ENCODE measurements around the gene ATPAF1. TPM values are rescaled to one million over a fixed set of nuclear protein-coding genes. Genes with fewer than 3 reads are reported as not detected.

ATPAF1 gene
- total and polyA plus RNA-seq, 3 donors from 2014 or later = 76.7 to 98.9 (median 85.9) TPM

DNA sequence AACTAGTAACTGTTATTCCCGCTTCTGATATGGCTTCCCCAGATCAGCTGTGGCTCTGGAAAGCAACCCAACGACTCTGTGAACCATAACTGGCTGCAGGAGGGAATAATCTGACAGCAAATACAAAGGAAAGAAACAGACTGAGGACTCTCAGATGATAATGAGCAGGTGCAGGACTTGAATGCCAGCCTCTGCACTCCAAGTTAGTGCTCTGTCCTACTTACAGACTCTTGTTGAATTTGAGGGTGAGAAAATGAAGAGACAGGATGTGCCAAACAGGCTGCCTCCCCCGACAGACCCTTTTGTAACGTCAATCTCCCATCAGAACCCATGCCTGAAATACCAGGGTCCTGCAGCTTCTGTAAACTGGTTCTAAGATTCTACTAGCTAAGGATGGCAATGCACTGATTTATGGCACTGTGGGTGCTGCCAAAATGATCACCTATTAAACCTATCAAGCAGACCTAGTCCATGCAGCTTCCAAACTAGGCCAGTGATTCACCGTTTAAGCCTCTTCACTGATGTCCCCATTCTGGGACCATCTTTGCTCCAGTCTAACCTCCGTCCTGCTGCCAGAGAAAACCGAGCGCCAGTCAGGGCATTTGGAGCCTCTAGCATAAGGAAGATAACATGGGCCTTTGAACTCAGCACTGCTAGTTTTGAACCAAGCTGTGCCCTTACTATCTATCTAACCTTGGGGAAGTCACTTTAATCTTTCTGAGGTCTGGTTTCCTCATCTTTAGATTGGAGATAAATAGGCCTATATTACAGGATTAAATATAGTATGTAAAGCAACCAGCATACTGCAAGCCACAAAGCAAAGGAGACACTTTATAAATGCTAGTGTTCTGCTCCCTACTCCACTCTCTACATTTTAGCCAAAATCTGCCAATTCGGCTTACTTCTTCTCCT is 68.8 kb downstream of the ATPAF1 start:
- Histone ChIP-seq H3K27ac (no peak overlapping the region), H3K4me1 (peaks cover 11% of the 10 kb centered on the region), H3K9me3 (no peaks in the 10 kb centered on the region), H3K27me3 (no peaks in the 10 kb centered on the region), H3K36me3 (ENCODE audit: low read depth, missing control alignments) (no peaks in the 10 kb centered on the region), H3K4me3 (no peak overlapping the region)
- 76 to 80% methylated on average over 9 of the region's 9 CpGs for WGBS, 2 donors
- intact Hi-C loops (cut with DNase I; ENCODE audit: low total_unique reads) = no loop called here
- TF ChIP-seq, protein P1, sequence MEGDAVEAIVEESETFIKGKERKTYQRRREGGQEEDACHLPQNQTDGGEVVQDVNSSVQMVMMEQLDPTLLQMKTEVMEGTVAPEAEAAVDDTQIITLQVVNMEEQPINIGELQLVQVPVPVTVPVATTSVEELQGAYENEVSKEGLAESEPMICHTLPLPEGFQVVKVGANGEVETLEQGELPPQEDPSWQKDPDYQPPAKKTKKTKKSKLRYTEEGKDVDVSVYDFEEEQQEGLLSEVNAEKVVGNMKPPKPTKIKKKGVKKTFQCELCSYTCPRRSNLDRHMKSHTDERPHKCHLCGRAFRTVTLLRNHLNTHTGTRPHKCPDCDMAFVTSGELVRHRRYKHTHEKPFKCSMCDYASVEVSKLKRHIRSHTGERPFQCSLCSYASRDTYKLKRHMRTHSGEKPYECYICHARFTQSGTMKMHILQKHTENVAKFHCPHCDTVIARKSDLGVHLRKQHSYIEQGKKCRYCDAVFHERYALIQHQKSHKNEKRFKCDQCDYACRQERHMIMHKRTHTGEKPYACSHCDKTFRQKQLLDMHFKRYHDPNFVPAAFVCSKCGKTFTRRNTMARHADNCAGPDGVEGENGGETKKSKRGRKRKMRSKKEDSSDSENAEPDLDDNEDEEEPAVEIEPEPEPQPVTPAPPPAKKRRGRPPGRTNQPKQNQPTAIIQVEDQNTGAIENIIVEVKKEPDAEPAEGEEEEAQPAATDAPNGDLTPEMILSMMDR (IDR thresholded peaks at IDR 0.05) = no peak
- TF ChIP-seq POLR2A (IDR thresholded peaks at IDR 0.05) = no peak
- DNase-seq = no peak

DNA sequence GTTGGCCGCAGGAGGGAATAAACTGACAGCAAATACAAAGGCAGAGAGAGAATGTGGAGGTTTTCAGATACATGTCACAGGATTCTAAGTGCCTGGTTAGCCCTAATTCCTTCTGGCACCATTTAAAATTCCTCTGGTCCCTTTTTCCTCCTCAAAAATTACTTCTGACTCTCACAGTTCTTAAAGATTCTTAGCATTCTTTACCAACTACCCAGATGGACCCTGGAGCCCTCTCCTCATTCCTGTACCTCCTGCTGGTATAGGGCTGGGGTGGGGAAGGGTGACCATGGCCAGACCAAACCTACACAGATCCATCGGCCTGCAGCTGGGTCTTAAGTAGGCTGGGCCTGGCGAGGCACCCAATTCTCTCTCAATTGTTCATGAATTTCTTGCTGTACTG is 71.3 kb downstream of the ATPAF1 start:
- Histone ChIP-seq H3K4me3 (no peak overlapping the region), H3K4me1 (peaks cover 3% of the 10 kb centered on the region), H3K27me3 (no peaks in the 10 kb centered on the region), H3K27ac (no peak overlapping the region), H3K36me3 (ENCODE audit: low read depth, missing control alignments) (no peaks in the 10 kb centered on the region), H3K9me3 (no peaks in the 10 kb centered on the region)
- intact Hi-C loops (cut with DNase I; ENCODE audit: low total_unique reads) = no loop called here
- no peak for DNase-seq
- TF ChIP-seq, protein P1 (IDR thresholded peaks at IDR 0.05) = no peak
- no peak for TF ChIP-seq POLR2A (IDR thresholded peaks at IDR 0.05)
- WGBS, 2 donors = 92 to 96% methylated on average over 3 of the region's 3 CpGs

DNA sequence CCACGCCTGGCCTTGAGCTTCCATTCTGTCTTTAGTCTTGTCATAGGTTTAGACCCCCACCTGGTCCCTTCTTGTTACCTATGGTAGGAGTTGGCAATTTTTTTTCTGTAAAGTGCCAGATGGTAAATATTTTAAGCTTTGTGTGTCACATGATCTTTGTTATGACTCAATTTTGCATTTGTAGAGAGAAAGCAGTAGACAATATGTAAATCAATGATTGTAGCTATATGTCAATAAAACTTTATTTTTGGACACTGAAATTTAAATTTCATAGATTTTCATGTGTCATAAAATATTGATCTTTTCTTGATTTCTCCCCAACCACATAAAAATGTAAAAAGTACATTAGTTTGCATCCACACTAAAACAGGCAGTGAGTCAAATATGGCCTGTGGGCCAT is 72.1 kb downstream of the ATPAF1 start:
- no peaks in the 10 kb centered on the region for H3K27me3 ChIP-seq
- WGBS, 2 donors = 100% methylated on average over 1 of the region's 1 CpG
- DNase-seq = no peak
- peaks cover 3% of the 10 kb centered on the region for H3K4me1 ChIP-seq
- no peak overlapping the region for H3K4me3 ChIP-seq
- no peaks in the 10 kb centered on the region for H3K36me3 ChIP-seq (ENCODE audit: low read depth, missing control alignments)
- no peaks in the 10 kb centered on the region for H3K9me3 ChIP-seq
- no peak for TF ChIP-seq POLR2A (IDR thresholded peaks at IDR 0.05)
- TF ChIP-seq, protein P1 (IDR thresholded peaks at IDR 0.05) = no peak
- H3K27ac ChIP-seq = peak overlapping the region in 1 of 2 donors; percentile 11
- intact Hi-C loops (cut with DNase I; ENCODE audit: low total_unique reads) = no loop called here

DNA sequence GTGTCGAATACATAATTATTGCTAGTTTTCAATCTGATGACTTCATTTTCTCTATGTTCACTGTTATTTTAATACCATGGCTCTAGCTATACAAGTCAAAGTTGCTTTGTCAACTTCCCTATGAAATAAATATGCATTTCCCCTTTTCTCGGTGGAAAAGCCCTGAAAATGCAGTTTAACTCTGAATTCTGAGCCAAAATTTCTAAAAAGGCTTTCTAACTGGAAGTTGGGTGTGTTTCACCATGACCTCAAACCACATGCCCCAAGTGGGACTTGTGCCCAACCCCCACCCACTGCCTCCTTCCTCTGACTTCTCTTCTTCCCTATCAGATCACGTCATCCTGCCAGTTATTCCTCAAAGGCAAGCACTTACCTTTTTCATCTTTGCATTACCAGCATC is 73.0 kb downstream of the ATPAF1 start:
- no peaks in the 10 kb centered on the region for H3K9me3 ChIP-seq
- H3K4me3 ChIP-seq = no peak overlapping the region
- intact Hi-C loops (cut with DNase I; ENCODE audit: low total_unique reads) = no loop called here
- peaks cover 3% of the 10 kb centered on the region for H3K4me1 ChIP-seq
- WGBS, 2 donors = 77 to 84% methylated on average over 3 of the region's 3 CpGs
- TF ChIP-seq, protein P1 (IDR thresholded peaks at IDR 0.05) = no peak
- TF ChIP-seq POLR2A (IDR thresholded peaks at IDR 0.05) = no peak
- no peaks in the 10 kb centered on the region for H3K36me3 ChIP-seq (ENCODE audit: low read depth, missing control alignments)
- peak; percentile 49 for DNase-seq
- no peaks in the 10 kb centered on the region for H3K27me3 ChIP-seq
- peak overlapping the region in 1 of 2 donors; percentile 11 for H3K27ac ChIP-seq

Measured in testis (tissue), 3 donors.